Gastroesophageal sphincter (tissue), 4 donors: ENCODE results near the gene TNFSF15. TPM values are rescaled to one million over a fixed set of nuclear protein-coding genes. Genes with fewer than 3 reads are reported as not detected.

ENCODE experiments used
- ATAC-seq: fragments of 150-250 bp; one replicate; pipeline ENCODE4 v1.9.1; 2016; ENCODE audit warnings: mild to moderate bottlenecking, moderate library complexity
- H3K27ac ChIP-seq, 4 donors: fragments of 200-600 bp; sonication (generic) in 3 of 4; 1 replicate in 3 of 4; 2 replicates in 1 of 4; pipeline ENCODE4 v1.5.1; 2016 to 2019
- H3K27me3 ChIP-seq: fragments of 200-600 bp; sonication (generic); one replicate; pipeline ENCODE4 v1.5.1; 2019
- H3K36me3 ChIP-seq, 2 donors: fragments of 200-600 bp; sonication (generic); one replicate each; pipeline ENCODE4 v1.5.1; 2019; ENCODE audit warnings: control low read depth in 1 of 2
- H3K4me1 ChIP-seq, 3 donors: fragments of 200-600 bp; sonication (generic); 1 replicate in 2 of 3; 2 replicates in 1 of 3; pipeline ENCODE4 v1.5.1; 2016 to 2019; ENCODE audit warnings: control low read depth in 2 of 3
- H3K4me3 ChIP-seq, 2 donors: fragments of 200-600 bp; sonication (generic); one replicate each; pipeline ENCODE4 v1.5.1; 2019; ENCODE audit warnings: mild to moderate bottlenecking in 1 of 2, moderate library complexity in 1 of 2
- H3K9me3 ChIP-seq, 3 donors: fragments of 200-600 bp; sonication (generic); one replicate each; pipeline ENCODE4 v1.5.1; 2017 to 2019; ENCODE audit warnings: control low read depth in 2 of 3
- EP300 ChIP-seq: sonication (generic); formaldehyde crosslinking; IDR thresholded peaks from one replicate; pipeline ENCODE4 v1.6.1; 2017; ENCODE audit warnings: antibody characterized with exemption, mild to moderate bottlenecking
- POLR2A ChIP-seq, 2 donors: fragments of 450-650 bp; IDR thresholded peaks; one replicate each; pipeline ENCODE4 v1.6.1; 2017; ENCODE audit warnings: antibody characterized with exemption in 2 of 2, mild to moderate bottlenecking in 2 of 2, moderate library complexity in 1 of 2
- POLR2AphosphoS5 ChIP-seq: sonication (generic); formaldehyde crosslinking; IDR thresholded peaks from one replicate; pipeline ENCODE4 v1.6.1; 2017; ENCODE audit warnings: antibody characterized with exemption
- WGBS, 2 donors: methylation state at CpG; one replicate each; pipeline ENCODE4 v1.1.5; 2018; ENCODE audit warnings: low coverage in 1 of 2; 5-methylcytosine and 5-hydroxymethylcytosine counted together
- total RNA-seq, 4 donors: library from RNA; depleted of rRNA; stranded (reverse); fragments of >200 nt; gene quantifications; one replicate each; pipeline ENCODE4 v1.1.0, GENCODE V29; 2016
- TF ChIP-seq, protein P1 (sequence below), 4 experiments: fragments of 200-600 bp in 2 of 4; fragments of 450-650 bp in 2 of 4; sonication (generic) in 1 of 4; IDR thresholded peaks; one replicate each; pipeline ENCODE4 v1.5.1; 2017 to 2019; ENCODE audit warnings: antibody characterized with exemption in 4 of 4, mild to moderate bottlenecking in 2 of 4, moderate library complexity in 2 of 4

Gene TNFSF15
- total RNA-seq, 4 donors from 2014 or later, result 0.13 to 0.27 (median 0.19) TPM

DNA sequence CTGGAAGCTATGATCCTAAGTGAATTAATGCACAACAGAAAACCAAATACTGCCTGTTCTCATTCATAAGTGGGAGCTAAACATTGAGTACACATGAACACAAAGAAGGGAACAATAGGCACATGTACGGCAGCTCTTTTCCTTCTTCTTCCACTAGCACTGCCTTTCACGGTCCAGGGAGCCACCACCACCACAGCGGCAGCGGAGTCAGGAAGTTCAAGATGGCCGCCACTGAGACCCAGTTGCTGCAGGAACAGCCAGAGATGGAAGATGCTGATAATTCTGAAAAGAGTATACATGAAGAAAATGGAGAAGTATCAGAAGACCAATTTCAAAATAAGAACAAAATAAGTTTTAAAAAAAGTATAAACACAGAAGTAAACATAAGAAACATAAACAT lies 39.5 kb upstream of the TNFSF15 start:
- no peak overlapping the region for H3K4me3 ChIP-seq
- no peaks in the 10 kb centered on the region for H3K27me3 ChIP-seq
- no peak overlapping the region for H3K27ac ChIP-seq
- WGBS, 2 donors, result 97 to 98% methylated on average over 4 to 5 of the region's 5 CpGs
- no peaks in the 10 kb centered on the region for H3K9me3 ChIP-seq
- H3K4me1 ChIP-seq, result no peaks in the 10 kb centered on the region
- ATAC-seq, result no peak
- TF ChIP-seq, protein P1, sequence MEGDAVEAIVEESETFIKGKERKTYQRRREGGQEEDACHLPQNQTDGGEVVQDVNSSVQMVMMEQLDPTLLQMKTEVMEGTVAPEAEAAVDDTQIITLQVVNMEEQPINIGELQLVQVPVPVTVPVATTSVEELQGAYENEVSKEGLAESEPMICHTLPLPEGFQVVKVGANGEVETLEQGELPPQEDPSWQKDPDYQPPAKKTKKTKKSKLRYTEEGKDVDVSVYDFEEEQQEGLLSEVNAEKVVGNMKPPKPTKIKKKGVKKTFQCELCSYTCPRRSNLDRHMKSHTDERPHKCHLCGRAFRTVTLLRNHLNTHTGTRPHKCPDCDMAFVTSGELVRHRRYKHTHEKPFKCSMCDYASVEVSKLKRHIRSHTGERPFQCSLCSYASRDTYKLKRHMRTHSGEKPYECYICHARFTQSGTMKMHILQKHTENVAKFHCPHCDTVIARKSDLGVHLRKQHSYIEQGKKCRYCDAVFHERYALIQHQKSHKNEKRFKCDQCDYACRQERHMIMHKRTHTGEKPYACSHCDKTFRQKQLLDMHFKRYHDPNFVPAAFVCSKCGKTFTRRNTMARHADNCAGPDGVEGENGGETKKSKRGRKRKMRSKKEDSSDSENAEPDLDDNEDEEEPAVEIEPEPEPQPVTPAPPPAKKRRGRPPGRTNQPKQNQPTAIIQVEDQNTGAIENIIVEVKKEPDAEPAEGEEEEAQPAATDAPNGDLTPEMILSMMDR (IDR thresholded peaks at IDR 0.05), result no peak
- H3K36me3 ChIP-seq, result no peaks in the 10 kb centered on the region

DNA sequence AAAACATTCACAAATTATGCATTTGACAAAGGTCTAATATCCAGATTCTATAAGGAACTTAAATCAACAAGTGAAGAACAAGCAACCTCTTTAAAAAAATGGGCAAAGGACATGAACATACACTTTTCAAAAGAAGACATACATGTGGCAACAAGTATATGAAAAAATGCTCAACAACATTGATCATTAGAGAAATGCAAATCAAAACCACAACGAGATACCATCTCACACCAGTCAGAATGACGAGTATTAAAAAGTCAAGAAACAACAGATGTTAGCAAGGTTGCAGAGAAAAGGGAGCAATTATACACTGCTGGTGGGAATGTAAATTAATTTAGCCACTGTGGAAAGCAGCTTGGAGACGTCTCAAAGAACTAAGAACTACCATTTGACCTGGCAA lies 38.9 kb upstream of the TNFSF15 start:
- Histone ChIP-seq H3K36me3 (no peaks in the 10 kb centered on the region), H3K4me1 (no peaks in the 10 kb centered on the region), H3K27ac (no peak overlapping the region), H3K4me3 (no peak overlapping the region), H3K9me3 (no peaks in the 10 kb centered on the region), H3K27me3 (no peaks in the 10 kb centered on the region)
- WGBS, 2 donors, result 79 to 81% methylated on average over 3 of the region's 3 CpGs
- no peak for TF ChIP-seq EP300
- TF ChIP-seq, protein P1 (IDR thresholded peaks at IDR 0.05), result no peak
- TF ChIP-seq POLR2A (IDR thresholded peaks at IDR 0.05), result no peak
- TF ChIP-seq POLR2AphosphoS5, result no peak
- no peak for ATAC-seq

DNA sequence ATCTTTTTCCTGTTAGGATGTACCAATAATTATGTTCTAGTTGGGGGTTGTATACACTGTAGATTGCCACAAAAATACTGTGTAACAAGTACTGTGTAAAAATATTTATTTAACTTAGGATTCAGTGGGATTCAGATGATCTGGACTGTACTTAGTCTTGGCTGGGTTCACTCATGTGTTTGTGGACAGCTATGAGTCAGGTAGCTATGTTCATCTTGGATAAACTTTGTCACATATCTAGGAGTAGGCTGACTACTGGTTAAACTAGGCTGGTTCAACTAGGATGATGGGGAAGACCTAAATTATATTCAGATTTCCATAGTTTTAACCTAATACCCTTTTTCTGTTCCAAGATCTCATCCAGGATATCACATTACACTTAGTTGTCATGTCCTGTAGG lies 32.1 kb upstream of the TNFSF15 start:
- no peaks in the 10 kb centered on the region for H3K36me3 ChIP-seq
- no peak overlapping the region for H3K4me3 ChIP-seq
- TF ChIP-seq, protein P1 (IDR thresholded peaks at IDR 0.05), result no peak
- TF ChIP-seq POLR2AphosphoS5, result no peak
- no peak for TF ChIP-seq EP300
- TF ChIP-seq POLR2A (IDR thresholded peaks at IDR 0.05), result no peak
- ATAC-seq, result no peak
- no peak overlapping the region for H3K27ac ChIP-seq
- peaks cover 9% of the 10 kb centered on the region for H3K27me3 ChIP-seq
- H3K9me3 ChIP-seq, result peaks cover 0 to 8% (median 0%) of the 10 kb centered on the region in 3 donors
- no peaks in the 10 kb centered on the region for H3K4me1 ChIP-seq

DNA sequence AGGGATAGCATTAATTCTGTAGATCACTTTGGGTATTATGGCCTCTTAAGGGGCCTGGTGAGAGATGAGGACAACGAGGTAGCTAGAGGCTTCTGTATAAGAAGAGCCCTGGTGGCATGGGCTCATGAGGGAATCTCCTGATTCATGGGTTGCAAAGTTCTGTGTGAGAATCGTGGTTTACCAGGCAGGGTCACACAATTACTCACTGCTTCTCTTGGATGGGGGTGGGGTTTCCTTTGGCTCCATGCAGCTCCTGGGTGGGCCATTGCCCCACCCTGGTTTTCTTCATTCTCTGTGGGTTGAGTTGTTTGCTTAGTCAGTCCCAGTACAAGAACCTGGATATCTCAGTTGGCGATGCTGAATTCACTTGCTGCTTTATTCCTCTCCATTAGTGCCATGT lies 30.9 kb upstream of the TNFSF15 start:
- ATAC-seq, result no peak
- Histone ChIP-seq H3K9me3 (peaks cover 0 to 8% (median 0%) of the 10 kb centered on the region in 3 donors), H3K4me1 (no peaks in the 10 kb centered on the region), H3K27ac (no peak overlapping the region), H3K4me3 (no peak overlapping the region), H3K36me3 (no peaks in the 10 kb centered on the region), H3K27me3 (peaks cover 9% of the 10 kb centered on the region)
- 71% methylated on average over 3 of the region's 3 CpGs; no CpG with 5 or more reads in 1 of the 2 donors for WGBS, 2 donors
- TF ChIP-seq POLR2AphosphoS5 (no peak), EP300 (no peak), POLR2A (IDR thresholded peaks at IDR 0.05) (no peak)
- TF ChIP-seq, protein P1 (IDR thresholded peaks at IDR 0.05), result no peak

DNA sequence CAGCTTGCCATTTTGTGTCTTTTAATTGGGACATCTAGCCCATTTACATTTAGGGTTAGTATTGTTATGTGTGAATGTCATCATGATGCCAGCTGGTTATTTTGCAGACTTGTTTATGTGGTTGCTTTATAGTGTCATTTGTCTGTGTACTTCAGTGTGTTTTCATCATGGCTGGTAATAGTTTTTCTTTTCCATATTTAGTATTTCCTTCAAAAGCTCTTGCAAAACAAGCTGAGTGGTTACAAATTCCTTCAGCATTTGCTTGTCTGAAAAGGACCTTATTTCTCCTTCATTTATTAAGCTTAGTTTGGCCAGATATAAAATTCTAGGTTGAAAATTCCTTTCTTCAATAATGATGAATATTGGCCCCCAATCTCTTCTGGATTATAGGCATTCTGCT lies 28.5 kb upstream of the TNFSF15 start:
- TF ChIP-seq POLR2A (IDR thresholded peaks at IDR 0.05) (no peak), POLR2AphosphoS5 (no peak), EP300 (no peak)
- TF ChIP-seq, protein P1 (IDR thresholded peaks at IDR 0.05), result no peak
- H3K9me3 ChIP-seq, result peaks cover 0 to 8% (median 0%) of the 10 kb centered on the region in 3 donors
- H3K4me1 ChIP-seq, result no peaks in the 10 kb centered on the region
- no peak overlapping the region for H3K4me3 ChIP-seq
- no peak overlapping the region for H3K27ac ChIP-seq
- no peak for ATAC-seq
- H3K36me3 ChIP-seq, result no peaks in the 10 kb centered on the region
- peaks cover 9% of the 10 kb centered on the region for H3K27me3 ChIP-seq
